ENCODE data around the gene GRAPL.
"Not testable (repeated sequence)": the region's sequence is repeated elsewhere in the genome, so short reads cannot be mapped to it uniquely, and the experiment has no call there.

The GRAPL gene

GRCh38 chr17:19142419-19142818, 15.0 kb downstream of the GRAPL start:
- not testable (repeated sequence) for H3K27me3 ChIP-seq (ENCODE audit: control insufficient read depth, insufficient read depth, low read length); H3K27ac ChIP-seq (ENCODE audit: low read depth, low read length); H3K4me1 ChIP-seq (ENCODE audit: control insufficient read depth, insufficient read depth, low read length); H3K9ac ChIP-seq (ENCODE audit: low read length); H3K36me3 ChIP-seq (ENCODE audit: control insufficient read depth, insufficient read depth, low read length); H3K9me3 ChIP-seq (ENCODE audit: control insufficient read depth, insufficient read depth, low read depth, low read length); H3K4me3 ChIP-seq (ENCODE audit: low read depth, low read length)

- not testable (repeated sequence) for H3K27ac ChIP-seq (ENCODE audit: low read depth, low read length); H3K4me3 ChIP-seq (ENCODE audit: low read depth, low read length); H3K27me3 ChIP-seq (ENCODE audit: control insufficient read depth, insufficient read depth, low read length); H3K36me3 ChIP-seq (ENCODE audit: control insufficient read depth, insufficient read depth, low read length); H3K4me1 ChIP-seq (ENCODE audit: control insufficient read depth, insufficient read depth, low read length); H3K9ac ChIP-seq (ENCODE audit: low read length); H3K9me3 ChIP-seq (ENCODE audit: control insufficient read depth, insufficient read depth, low read depth, low read length)
Measured at GRCh38 chr17:19143097-19143777, 15.8 kb downstream of the GRAPL start.

- not testable (repeated sequence) for H3K36me3 ChIP-seq (ENCODE audit: control insufficient read depth, insufficient read depth, low read length); H3K4me3 ChIP-seq (ENCODE audit: low read depth, low read length); H3K27me3 ChIP-seq (ENCODE audit: control insufficient read depth, insufficient read depth, low read length); H3K4me1 ChIP-seq (ENCODE audit: control insufficient read depth, insufficient read depth, low read length); H3K9ac ChIP-seq (ENCODE audit: low read length); H3K9me3 ChIP-seq (ENCODE audit: control insufficient read depth, insufficient read depth, low read depth, low read length); H3K27ac ChIP-seq (ENCODE audit: low read depth, low read length)
Measured at GRCh38 chr17:19144373-19144772, 17.0 kb downstream of the GRAPL start.

- not testable (repeated sequence) for H3K27me3 ChIP-seq (ENCODE audit: control insufficient read depth, insufficient read depth, low read length); H3K36me3 ChIP-seq (ENCODE audit: control insufficient read depth, insufficient read depth, low read length); H3K9ac ChIP-seq (ENCODE audit: low read length); H3K9me3 ChIP-seq (ENCODE audit: control insufficient read depth, insufficient read depth, low read depth, low read length); H3K4me1 ChIP-seq (ENCODE audit: control insufficient read depth, insufficient read depth, low read length); H3K27ac ChIP-seq (ENCODE audit: low read depth, low read length); H3K4me3 ChIP-seq (ENCODE audit: low read depth, low read length)
Measured at GRCh38 chr17:19145471-19145870, 18.1 kb downstream of the GRAPL start.

- not testable (repeated sequence) for H3K4me1 ChIP-seq (ENCODE audit: control insufficient read depth, insufficient read depth, low read length); H3K36me3 ChIP-seq (ENCODE audit: control insufficient read depth, insufficient read depth, low read length); H3K27me3 ChIP-seq (ENCODE audit: control insufficient read depth, insufficient read depth, low read length); H3K27ac ChIP-seq (ENCODE audit: low read depth, low read length); H3K9ac ChIP-seq (ENCODE audit: low read length); H3K9me3 ChIP-seq (ENCODE audit: control insufficient read depth, insufficient read depth, low read depth, low read length); H3K4me3 ChIP-seq (ENCODE audit: low read depth, low read length)
Measured at GRCh38 chr17:19150678-19151615, 23.6 kb downstream of the GRAPL start.

GRCh38 chr17:19157628-19158027, 30.2 kb downstream of the GRAPL start:
- not testable (repeated sequence) for H3K9me3 ChIP-seq (ENCODE audit: control insufficient read depth, insufficient read depth, low read depth, low read length); H3K4me1 ChIP-seq (ENCODE audit: control insufficient read depth, insufficient read depth, low read length); H3K27ac ChIP-seq (ENCODE audit: low read depth, low read length); H3K4me3 ChIP-seq (ENCODE audit: low read depth, low read length); H3K27me3 ChIP-seq (ENCODE audit: control insufficient read depth, insufficient read depth, low read length); H3K9ac ChIP-seq (ENCODE audit: low read length); H3K36me3 ChIP-seq (ENCODE audit: control insufficient read depth, insufficient read depth, low read length)

GRCh38 chr17:19158478-19158877, 31.1 kb downstream of the GRAPL start:
- not testable (repeated sequence) for H3K4me1 ChIP-seq (ENCODE audit: control insufficient read depth, insufficient read depth, low read length); H3K9ac ChIP-seq (ENCODE audit: low read length); H3K9me3 ChIP-seq (ENCODE audit: control insufficient read depth, insufficient read depth, low read depth, low read length); H3K36me3 ChIP-seq (ENCODE audit: control insufficient read depth, insufficient read depth, low read length); H3K4me3 ChIP-seq (ENCODE audit: low read depth, low read length); H3K27ac ChIP-seq (ENCODE audit: low read depth, low read length); H3K27me3 ChIP-seq (ENCODE audit: control insufficient read depth, insufficient read depth, low read length)

GRCh38 chr17:19158938-19159337, 31.5 kb downstream of the GRAPL start:
- H3K4me3 ChIP-seq (ENCODE audit: low read depth, low read length); H3K27me3 ChIP-seq (ENCODE audit: control insufficient read depth, insufficient read depth, low read length); H3K36me3 ChIP-seq (ENCODE audit: control insufficient read depth, insufficient read depth, low read length); H3K4me1 ChIP-seq (ENCODE audit: control insufficient read depth, insufficient read depth, low read length); H3K9me3 ChIP-seq (ENCODE audit: control insufficient read depth, insufficient read depth, low read depth, low read length); H3K9ac ChIP-seq (ENCODE audit: low read length); H3K27ac ChIP-seq (ENCODE audit: low read depth, low read length): not testable (repeated sequence)

- not testable (repeated sequence) for H3K36me3 ChIP-seq (ENCODE audit: control insufficient read depth, insufficient read depth, low read length); H3K9ac ChIP-seq (ENCODE audit: low read length); H3K27ac ChIP-seq (ENCODE audit: low read depth, low read length); H3K4me1 ChIP-seq (ENCODE audit: control insufficient read depth, insufficient read depth, low read length); H3K9me3 ChIP-seq (ENCODE audit: control insufficient read depth, insufficient read depth, low read depth, low read length); H3K27me3 ChIP-seq (ENCODE audit: control insufficient read depth, insufficient read depth, low read length); H3K4me3 ChIP-seq (ENCODE audit: low read depth, low read length)
Measured at GRCh38 chr17:19161308-19162107, 34.1 kb downstream of the GRAPL start.

- not testable (repeated sequence) for H3K9ac ChIP-seq (ENCODE audit: low read length); H3K9me3 ChIP-seq (ENCODE audit: control insufficient read depth, insufficient read depth, low read depth, low read length); H3K4me3 ChIP-seq (ENCODE audit: low read depth, low read length); H3K4me1 ChIP-seq (ENCODE audit: control insufficient read depth, insufficient read depth, low read length); H3K27ac ChIP-seq (ENCODE audit: low read depth, low read length); H3K27me3 ChIP-seq (ENCODE audit: control insufficient read depth, insufficient read depth, low read length); H3K36me3 ChIP-seq (ENCODE audit: control insufficient read depth, insufficient read depth, low read length)
Measured at GRCh38 chr17:19162384-19163216, 35.2 kb downstream of the GRAPL start.

All from HUES6 (cell line).